ENCODE measurements around the gene HYCC1.
"Not testable (repeated sequence)": the region's sequence is repeated elsewhere in the genome, so short reads cannot be mapped to it uniquely, and the experiment has no call there.

HYCC1 gene

GRCh38 chr7:23044581-23044980, 30.7 kb upstream of the HYCC1 start:
- H3K9me3 ChIP-seq (ENCODE audit: control insufficient read depth, insufficient read depth, low read length) = no peaks in the 10 kb centered on the region
- no peak overlapping the region for H3K4me2 ChIP-seq (ENCODE audit: low read length)
- no peaks in the 10 kb centered on the region for H4K20me1 ChIP-seq (ENCODE audit: control insufficient read depth, insufficient read depth, low read depth, low read length)
- H3K27me3 ChIP-seq (ENCODE audit: control insufficient read depth, low read length) = no peaks in the 10 kb centered on the region
- no peaks in the 10 kb centered on the region for H3K79me2 ChIP-seq (ENCODE audit: control insufficient read depth, low read length)
- H3K36me3 ChIP-seq (ENCODE audit: control insufficient read depth, low read length) = no peaks in the 10 kb centered on the region
- no peaks in the 10 kb centered on the region for H3F3A ChIP-seq (ENCODE audit: control insufficient read depth, insufficient read depth)
- H3K4me1 ChIP-seq (ENCODE audit: control insufficient read depth, low read length) = no peaks in the 10 kb centered on the region
- TF ChIP-seq EZH2phosphoT487 (IDR thresholded peaks at IDR 0.05; ENCODE audit: borderline replicate concordance, low read length) (no peak), CTCF (IDR thresholded peaks at IDR 0.05; ENCODE audit: low read depth, low read length, poor library complexity, severe bottlenecking) (no peak)
- no peak overlapping the region for H3K4me3 ChIP-seq (ENCODE audit: low read length)
- no peaks in the 10 kb centered on the region for H3K9me2 ChIP-seq (replicated peaks; ENCODE audit: control insufficient read depth, low read length)
- H3K27ac ChIP-seq (ENCODE audit: low read depth, low read length) = no peak overlapping the region

- no peaks in the 10 kb centered on the region for H3K27me3 ChIP-seq (ENCODE audit: control insufficient read depth, low read length)
- TF ChIP-seq EZH2phosphoT487 (IDR thresholded peaks at IDR 0.05; ENCODE audit: borderline replicate concordance, low read length) = no peak
- H3K4me3 ChIP-seq (ENCODE audit: low read length) = no peak overlapping the region
- H3K36me3 ChIP-seq (ENCODE audit: control insufficient read depth, low read length) = no peaks in the 10 kb centered on the region
- no peaks in the 10 kb centered on the region for H4K20me1 ChIP-seq (ENCODE audit: control insufficient read depth, insufficient read depth, low read depth, low read length)
- H3K4me2 ChIP-seq (ENCODE audit: low read length) = no peak overlapping the region
- no peaks in the 10 kb centered on the region for H3K4me1 ChIP-seq (ENCODE audit: control insufficient read depth, low read length)
- H3K27ac ChIP-seq (ENCODE audit: low read depth, low read length) = no peak overlapping the region
- no peaks in the 10 kb centered on the region for H3K9me2 ChIP-seq (replicated peaks; ENCODE audit: control insufficient read depth, low read length)
- H3F3A ChIP-seq (ENCODE audit: control insufficient read depth, insufficient read depth) = no peaks in the 10 kb centered on the region
- H3K9me3 ChIP-seq (ENCODE audit: control insufficient read depth, insufficient read depth, low read length) = no peaks in the 10 kb centered on the region
- no peaks in the 10 kb centered on the region for H3K79me2 ChIP-seq (ENCODE audit: control insufficient read depth, low read length)
Observed at GRCh38 chr7:23043441-23043840, 29.5 kb upstream of the HYCC1 start.

GRCh38 chr7:23039674-23040073, 25.7 kb upstream of the HYCC1 start:
- not testable (repeated sequence) for H4K20me1 ChIP-seq (ENCODE audit: control insufficient read depth, insufficient read depth, low read depth, low read length)

GRCh38 chr7:23035542-23036371, 21.8 kb upstream of the HYCC1 start:
- H3K9me2 ChIP-seq (replicated peaks; ENCODE audit: control insufficient read depth, low read length) = not testable (repeated sequence)

More at GRCh38 chr7:23039674-23040073, 25.7 kb upstream of the HYCC1 start:
- not testable (repeated sequence) for H3K27me3 ChIP-seq (ENCODE audit: control insufficient read depth, low read length); H3K79me2 ChIP-seq (ENCODE audit: control insufficient read depth, low read length); H3K27ac ChIP-seq (ENCODE audit: low read depth, low read length); H3K4me3 ChIP-seq (ENCODE audit: low read length); H3K36me3 ChIP-seq (ENCODE audit: control insufficient read depth, low read length); H3K9me3 ChIP-seq (ENCODE audit: control insufficient read depth, insufficient read depth, low read length); H3K4me1 ChIP-seq (ENCODE audit: control insufficient read depth, low read length); H3K4me2 ChIP-seq (ENCODE audit: low read length); H3K9me2 ChIP-seq (replicated peaks; ENCODE audit: control insufficient read depth, low read length); H3F3A ChIP-seq (ENCODE audit: control insufficient read depth, insufficient read depth)

GRCh38 chr7:23027261-23027660, 13.3 kb upstream of the HYCC1 start:
- H3K4me3 ChIP-seq (ENCODE audit: low read length) = no peak overlapping the region
- H3K9me2 ChIP-seq (replicated peaks; ENCODE audit: control insufficient read depth, low read length) = no peaks in the 10 kb centered on the region
- no peaks in the 10 kb centered on the region for H3K79me2 ChIP-seq (ENCODE audit: control insufficient read depth, low read length)
- H3K4me2 ChIP-seq (ENCODE audit: low read length) = no peak overlapping the region
- H3K36me3 ChIP-seq (ENCODE audit: control insufficient read depth, low read length) = no peaks in the 10 kb centered on the region
- H3K9me3 ChIP-seq (ENCODE audit: control insufficient read depth, insufficient read depth, low read length) = no peaks in the 10 kb centered on the region
- no peaks in the 10 kb centered on the region for H4K20me1 ChIP-seq (ENCODE audit: control insufficient read depth, insufficient read depth, low read depth, low read length)
- H3K27me3 ChIP-seq (ENCODE audit: control insufficient read depth, low read length) = peaks cover 5% of the 10 kb centered on the region; the same call in 1 of the 2 replicates
- no peak overlapping the region for H3K27ac ChIP-seq (ENCODE audit: low read depth, low read length)
- no peak for TF ChIP-seq EZH2phosphoT487 (IDR thresholded peaks at IDR 0.05; ENCODE audit: borderline replicate concordance, low read length)
- TF ChIP-seq CTCF (IDR thresholded peaks at IDR 0.05; ENCODE audit: low read depth, low read length, poor library complexity, severe bottlenecking) = no peak
- peaks cover 16% of the 10 kb centered on the region for H3K4me1 ChIP-seq (ENCODE audit: control insufficient read depth, low read length)
- no peaks in the 10 kb centered on the region for H3F3A ChIP-seq (ENCODE audit: control insufficient read depth, insufficient read depth)

More at GRCh38 chr7:23035542-23036371, 21.8 kb upstream of the HYCC1 start:
- H3K36me3 ChIP-seq (ENCODE audit: control insufficient read depth, low read length); H3K4me3 ChIP-seq (ENCODE audit: low read length); H3K27me3 ChIP-seq (ENCODE audit: control insufficient read depth, low read length); H4K20me1 ChIP-seq (ENCODE audit: control insufficient read depth, insufficient read depth, low read depth, low read length); H3K4me1 ChIP-seq (ENCODE audit: control insufficient read depth, low read length); H3K27ac ChIP-seq (ENCODE audit: low read depth, low read length); H3K9me3 ChIP-seq (ENCODE audit: control insufficient read depth, insufficient read depth, low read length); H3F3A ChIP-seq (ENCODE audit: control insufficient read depth, insufficient read depth); H3K79me2 ChIP-seq (ENCODE audit: control insufficient read depth, low read length); H3K4me2 ChIP-seq (ENCODE audit: low read length): not testable (repeated sequence)

Data from DOHH2 (cell line).